B cell (primary cell): ENCODE data around the gene PPAN. TPM values are rescaled to one million over a fixed set of nuclear protein-coding genes. Genes with fewer than 3 reads are reported as not detected.

Experiments
- ATAC-seq: fragments of 200-7000 bp; cut with Tn5 transposase; one replicate; pipeline ENCODE4 v1.10.0; 2021; ENCODE audit warnings: low read depth, mild to moderate bottlenecking, moderate number of reproducible peaks, moderate library complexity
- CTCF ChIA-PET: fragments of 350-600 bp; sonication (Branson Sonifier 250); formaldehyde crosslinking; loops from one replicate; lab custom pipeline; 2021; ENCODE audit warnings: antibody characterized with exemption, inconsistent platforms; lab: Charles Lee
- POLR2A ChIA-PET: fragments of 350-600 bp; sonication (Branson Sonifier 250); formaldehyde crosslinking; loops from one replicate; lab custom pipeline; 2021; ENCODE audit warnings: antibody characterized with exemption; lab: Charles Lee
- DNase-seq: peaks from one replicate; pipeline ENCODE4 v3.0.0; 2013
- H2AFZ ChIP-seq: 2 replicates; pipeline ENCODE4 v1.6.1; 2012; ENCODE audit warnings: mild to moderate bottlenecking, low read depth, low read length; ENCODE audit not compliant: insufficient read depth, poor library complexity, severe bottlenecking
- H3K27ac ChIP-seq, 2 donors: 1 replicate in 1 of 2; 2 replicates in 1 of 2; pipeline ENCODE4 v1.5.1; 2012 to 2013; ENCODE audit warnings: low read length in 2 of 2, mild to moderate bottlenecking in 2 of 2, moderate library complexity in 1 of 2
- H3K27me3 ChIP-seq, 4 experiments: fragments of 200-600 bp in 1 of 4; sonication (generic) in 1 of 4; replicated peaks in 1 of 4; 1 replicate in 2 of 4; 2 replicates in 2 of 4; pipeline versions ENCODE4 v1.6.1 to v1.7.0; 2013 to 2016; ENCODE audit warnings: low read length in 3 of 4, mild to moderate bottlenecking in 2 of 4, mixed read lengths in 1 of 4, moderate library complexity in 1 of 4; ENCODE audit not compliant: insufficient read depth in 4 of 4, control insufficient read depth in 3 of 4; ENCODE audit errors: control extremely low read depth in 1 of 4
- H3K36me3 ChIP-seq, 2 experiments: replicated peaks in 1 of 2; 1 replicate in 1 of 2; 2 replicates in 1 of 2; pipeline versions ENCODE4 v1.6.1 to v1.7.1; 2013; ENCODE audit warnings: low read length in 1 of 2; ENCODE audit not compliant: insufficient read depth in 2 of 2, control insufficient read depth in 1 of 2; ENCODE audit errors: control extremely low read depth in 1 of 2, extremely low read depth in 1 of 2
- H3K4me1 ChIP-seq, 2 donors: fragments of 200-600 bp in 1 of 2; sonication (generic) in 1 of 2; 1 replicate in 1 of 2; 2 replicates in 1 of 2; pipeline versions ENCODE4 v1.5.1 to v1.6.1; 2013 to 2017; ENCODE audit warnings: low read length in 2 of 2; ENCODE audit not compliant: control insufficient read depth in 2 of 2, insufficient read depth in 2 of 2
- H3K4me2 ChIP-seq: replicated peaks from 2 replicates; pipeline ENCODE3; 2012; ENCODE audit warnings: mild to moderate bottlenecking, low read depth, low read length; ENCODE audit not compliant: poor library complexity, severe bottlenecking
- H3K4me3 ChIP-seq, 5 experiments: fragments of 200-600 bp in 1 of 5; sonication (generic) in 1 of 5; 1 replicate in 3 of 5; 2 replicates in 2 of 5; pipeline versions ENCODE4 v1.5.1 to v1.7.0; 2011 to 2016; ENCODE audit warnings: low read length in 4 of 5, mild to moderate bottlenecking in 4 of 5, low read depth in 2 of 5, control low read depth in 1 of 5, moderate library complexity in 1 of 5; ENCODE audit not compliant: insufficient read depth in 1 of 5; ENCODE audit errors: control extremely low read depth in 1 of 5, extremely low read depth in 1 of 5
- H3K79me2 ChIP-seq: fragments of 200-600 bp; sonication (generic); one replicate; pipeline ENCODE4 v1.6.0; 2016; ENCODE audit warnings: low read length; ENCODE audit not compliant: control insufficient read depth, insufficient read depth
- H3K9ac ChIP-seq: fragments of 200-600 bp; sonication (generic); 2 replicates; pipeline ENCODE4 v1.6.1; 2017; ENCODE audit warnings: mild to moderate bottlenecking, low read length, moderate library complexity
- H3K9me3 ChIP-seq, 3 donors: one replicate each; pipeline versions ENCODE4 v1.6.1 to v1.7.1; 2013; ENCODE audit warnings: low read length in 2 of 3; ENCODE audit not compliant: control insufficient read depth in 2 of 3, insufficient read depth in 1 of 3; ENCODE audit errors: control extremely low read depth in 1 of 3
- H4K20me1 ChIP-seq: 2 replicates; pipeline ENCODE4 v1.6.0; 2012; ENCODE audit warnings: mild to moderate bottlenecking, low read length; ENCODE audit not compliant: insufficient read depth, control insufficient read depth, poor library complexity, severe bottlenecking
- H3K27ac Mint-ChIP-seq: one replicate; pipeline ENCODE4 v1.8.0; 2021; ENCODE audit warnings: mixed read lengths
- H3K27me3 Mint-ChIP-seq: one replicate; pipeline ENCODE4 v1.8.0; 2021; ENCODE audit warnings: mixed read lengths
- H3K4me1 Mint-ChIP-seq: one replicate; pipeline ENCODE4 v1.8.0; 2021; ENCODE audit warnings: mixed read lengths
- H3K4me3 Mint-ChIP-seq: one replicate; pipeline ENCODE4 v1.8.0; 2021; ENCODE audit warnings: mixed read lengths
- H3K9me3 Mint-ChIP-seq: one replicate; pipeline ENCODE4 v1.8.0; 2022; ENCODE audit warnings: mixed read lengths; ENCODE audit not compliant: insufficient read depth
- EZH2 ChIP-seq: IDR thresholded peaks from 2 replicates; pipeline ENCODE4 v1.6.1; 2012; ENCODE audit warnings: borderline replicate concordance, low read depth, mild to moderate bottlenecking, moderate library complexity, low read length; ENCODE audit not compliant: insufficient read depth, poor library complexity, severe bottlenecking
- WGBS: methylation state at CpG from one replicate; pipeline ENCODE4 v1.1.5; 2013; ENCODE audit warnings: missing lambda C conversion rate; ENCODE audit not compliant: insufficient coverage; 5-methylcytosine and 5-hydroxymethylcytosine counted together
- intact Hi-C: fragments of 100-400 bp; cut with micrococcal nuclease; formaldehyde crosslinking; loops from one replicate; pipeline ENCODE4 v1.10.0; 2022
- polyA plus RNA-seq: library from polyadenylated mRNA; depleted of rRNA; stranded (reverse); fragments of >200 nt; gene quantifications from 2 replicates; pipeline ENCODE4 v1.2.3, GENCODE V29; 2012
- total RNA-seq, 2 donors: library from RNA; stranded (reverse); fragments of 120-200 nt in 1 of 2; gene quantifications; 1 replicate in 1 of 2; 2 replicates in 1 of 2; pipeline versions ENCODE4 v1.2.3 to v1.2.4, GENCODE V29; 2013 to 2022
- TF ChIP-seq, protein P1 (sequence below): fragments of 200-600 bp; IDR thresholded peaks from one replicate; pipeline ENCODE4 v1.8.0; 2022; ENCODE audit warnings: antibody characterized with exemption, mild to moderate bottlenecking

The PPAN gene
- total and polyA plus RNA-seq, 2 donors (not counting 1 experiment from before 2014, with no cell fraction given): 42.2 to 88.0 TPM

GRCh38 chr19:10134040-10134439 lies 27.9 kb downstream of the PPAN start:
- ChIA-PET CTCF (interaction anchor here (1.1 to 1.7 kb wide), 2 partner anchors 37 to 202 kb away, joined by 3 to 5 read pairs; no protein-coding TSS in a partner anchor), POLR2A (no interaction called here)
- Mint-ChIP-seq H3K4me1 (no peaks in the 10 kb centered on the region), H3K27ac (no peak overlapping the region), H3K27me3 (no peaks in the 10 kb centered on the region), H3K9me3 (no peaks in the 10 kb centered on the region), H3K4me3 (no peak overlapping the region)
- Histone ChIP-seq H3K36me3 (peaks cover 0 to 54% of the 10 kb centered on the region in 2 experiments), H4K20me1 (no peaks in the 10 kb centered on the region), H3K9ac (no peak overlapping the region), H3K9me3 (peaks cover 0 to 6% (median 0%) of the 10 kb centered on the region in 3 donors), H3K27ac (no peak overlapping the region), H3K4me3 (no peak overlapping the region), H3K4me2 (no peak overlapping the region), H3K4me1 (no peaks in the 10 kb centered on the region), H3K79me2 (no peaks in the 10 kb centered on the region), H2AFZ (no peak overlapping the region), H3K27me3 (no peaks in the 10 kb centered on the region)
- TF ChIP-seq, protein P1, sequence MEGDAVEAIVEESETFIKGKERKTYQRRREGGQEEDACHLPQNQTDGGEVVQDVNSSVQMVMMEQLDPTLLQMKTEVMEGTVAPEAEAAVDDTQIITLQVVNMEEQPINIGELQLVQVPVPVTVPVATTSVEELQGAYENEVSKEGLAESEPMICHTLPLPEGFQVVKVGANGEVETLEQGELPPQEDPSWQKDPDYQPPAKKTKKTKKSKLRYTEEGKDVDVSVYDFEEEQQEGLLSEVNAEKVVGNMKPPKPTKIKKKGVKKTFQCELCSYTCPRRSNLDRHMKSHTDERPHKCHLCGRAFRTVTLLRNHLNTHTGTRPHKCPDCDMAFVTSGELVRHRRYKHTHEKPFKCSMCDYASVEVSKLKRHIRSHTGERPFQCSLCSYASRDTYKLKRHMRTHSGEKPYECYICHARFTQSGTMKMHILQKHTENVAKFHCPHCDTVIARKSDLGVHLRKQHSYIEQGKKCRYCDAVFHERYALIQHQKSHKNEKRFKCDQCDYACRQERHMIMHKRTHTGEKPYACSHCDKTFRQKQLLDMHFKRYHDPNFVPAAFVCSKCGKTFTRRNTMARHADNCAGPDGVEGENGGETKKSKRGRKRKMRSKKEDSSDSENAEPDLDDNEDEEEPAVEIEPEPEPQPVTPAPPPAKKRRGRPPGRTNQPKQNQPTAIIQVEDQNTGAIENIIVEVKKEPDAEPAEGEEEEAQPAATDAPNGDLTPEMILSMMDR: no peak
- TF ChIP-seq EZH2: no peak
- WGBS: 92% methylated on average over 5 of the region's 9 CpGs
- no peak for ATAC-seq
- no peak for DNase-seq
- intact Hi-C loops: no loop called here

GRCh38 chr19:10135551-10136334 lies 29.6 kb downstream of the PPAN start:
- no peaks in the 10 kb centered on the region for H3K4me1 ChIP-seq
- no peak overlapping the region for H2AFZ ChIP-seq
- no peak overlapping the region for H3K9ac ChIP-seq
- no peaks in the 10 kb centered on the region for H3K27me3 Mint-ChIP-seq
- no peak overlapping the region for H3K4me3 Mint-ChIP-seq
- H3K9me3 Mint-ChIP-seq: no peaks in the 10 kb centered on the region
- H3K4me1 Mint-ChIP-seq: no peaks in the 10 kb centered on the region
- intact Hi-C loops: no loop called here
- no peak overlapping the region for H3K4me2 ChIP-seq
- no peaks in the 10 kb centered on the region for H3K27me3 ChIP-seq
- ChIA-PET POLR2A (no interaction called here), CTCF (interaction anchor here (0.5 kb wide), 1 partner anchor 75 kb away, joined by 3 read pairs; no protein-coding TSS in a partner anchor)
- no peaks in the 10 kb centered on the region for H4K20me1 ChIP-seq
- TF ChIP-seq EZH2: no peak
- TF ChIP-seq, protein P1: no peak
- no peak overlapping the region for H3K27ac ChIP-seq
- H3K79me2 ChIP-seq: no peaks in the 10 kb centered on the region
- ATAC-seq (no peak), DNase-seq (no peak)
- WGBS: 99% methylated on average over 38 of the region's 39 CpGs
- peaks cover 0 to 6% (median 0%) of the 10 kb centered on the region in 3 donors for H3K9me3 ChIP-seq
- H3K36me3 ChIP-seq: peaks cover 0 to 70% of the 10 kb centered on the region in 2 experiments
- no peak overlapping the region for H3K27ac Mint-ChIP-seq
- H3K4me3 ChIP-seq: no peak overlapping the region
